Activated CD8-positive, alpha-beta T cell treated with anti-CD3 and anti-CD28 coated beads for 36 hours (primary cell): Measurements from ENCODE around the gene SNCG. TPM values are rescaled to one million over a fixed set of nuclear protein-coding genes. Genes with fewer than 3 reads are reported as not detected.
A peak's percentile ranks its signal among the peaks of the same experiment; 100 is the strongest.

Experiments
- ATAC-seq: fragments of 200-7000 bp; cut with Tn5 transposase; one replicate; pipeline ENCODE4 v1.10.0; 2021; ENCODE audit warnings: mild to moderate bottlenecking, moderate library complexity
- CTCF ChIA-PET: fragments of 350-600 bp; sonication (Branson Sonifier 250); formaldehyde crosslinking; loops from one replicate; lab custom pipeline; 2021; ENCODE audit warnings: antibody characterized with exemption; lab: Charles Lee
- POLR2A ChIA-PET: fragments of 350-600 bp; sonication (Branson Sonifier 250); formaldehyde crosslinking; loops from one replicate; lab custom pipeline; 2021; ENCODE audit warnings: antibody characterized with exemption; lab: Charles Lee
- DNase-seq: peaks from one replicate; pipeline ENCODE4 v3.0.0-alpha.2; 2020
- H3K27ac Mint-ChIP-seq: one replicate; pipeline ENCODE4 v1.8.0; 2021; ENCODE audit warnings: mild to moderate bottlenecking, mixed read lengths
- H3K27me3 Mint-ChIP-seq: one replicate; pipeline ENCODE4 v1.8.0; 2021; ENCODE audit warnings: mixed read lengths
- H3K36me3 Mint-ChIP-seq: one replicate; pipeline ENCODE4 v1.8.0; 2021; ENCODE audit warnings: low read depth, mixed read lengths
- H3K4me1 Mint-ChIP-seq: one replicate; pipeline ENCODE4 v1.8.0; 2021; ENCODE audit warnings: low read depth, mixed read lengths
- H3K4me3 Mint-ChIP-seq: one replicate; pipeline ENCODE4 v1.8.0; 2021; ENCODE audit warnings: mild to moderate bottlenecking, moderate library complexity, mixed read lengths
- H3K9me3 Mint-ChIP-seq: one replicate; pipeline ENCODE4 v1.8.0; 2021; ENCODE audit warnings: mixed read lengths
- intact Hi-C: fragments of 100-400 bp; cut with micrococcal nuclease; formaldehyde crosslinking; loops from one replicate; pipeline ENCODE4 v1.10.0; 2022
- total RNA-seq, 2 experiments: library from RNA; stranded (reverse); gene quantifications; one replicate each; pipeline ENCODE4 v1.2.3, GENCODE V29; 2021
- TF ChIP-seq, protein P1 (sequence below): fragments of 200-600 bp; IDR thresholded peaks from one replicate; pipeline ENCODE4 v1.8.0; 2022; ENCODE audit warnings: antibody characterized with exemption, mild to moderate bottlenecking

The SNCG gene
- total RNA-seq, 2 experiments from 2014 or later, result not detected

GRCh38 chr10:86941991-86942421 lies 16.4 kb upstream of the SNCG start:
- TF ChIP-seq, protein P1, sequence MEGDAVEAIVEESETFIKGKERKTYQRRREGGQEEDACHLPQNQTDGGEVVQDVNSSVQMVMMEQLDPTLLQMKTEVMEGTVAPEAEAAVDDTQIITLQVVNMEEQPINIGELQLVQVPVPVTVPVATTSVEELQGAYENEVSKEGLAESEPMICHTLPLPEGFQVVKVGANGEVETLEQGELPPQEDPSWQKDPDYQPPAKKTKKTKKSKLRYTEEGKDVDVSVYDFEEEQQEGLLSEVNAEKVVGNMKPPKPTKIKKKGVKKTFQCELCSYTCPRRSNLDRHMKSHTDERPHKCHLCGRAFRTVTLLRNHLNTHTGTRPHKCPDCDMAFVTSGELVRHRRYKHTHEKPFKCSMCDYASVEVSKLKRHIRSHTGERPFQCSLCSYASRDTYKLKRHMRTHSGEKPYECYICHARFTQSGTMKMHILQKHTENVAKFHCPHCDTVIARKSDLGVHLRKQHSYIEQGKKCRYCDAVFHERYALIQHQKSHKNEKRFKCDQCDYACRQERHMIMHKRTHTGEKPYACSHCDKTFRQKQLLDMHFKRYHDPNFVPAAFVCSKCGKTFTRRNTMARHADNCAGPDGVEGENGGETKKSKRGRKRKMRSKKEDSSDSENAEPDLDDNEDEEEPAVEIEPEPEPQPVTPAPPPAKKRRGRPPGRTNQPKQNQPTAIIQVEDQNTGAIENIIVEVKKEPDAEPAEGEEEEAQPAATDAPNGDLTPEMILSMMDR, result no peak
- POLR2A ChIA-PET, result no interaction called here
- DNase-seq (no peak), ATAC-seq (no peak)
- H3K27ac Mint-ChIP-seq, result no peak overlapping the region
- no peak overlapping the region for H3K4me3 Mint-ChIP-seq
- no peaks in the 10 kb centered on the region for H3K9me3 Mint-ChIP-seq
- no peaks in the 10 kb centered on the region for H3K4me1 Mint-ChIP-seq
- CTCF ChIA-PET, result interaction anchor here (4.1 kb wide), 1 partner anchor 17 kb away, joined by 30 read pairs; the partner anchor contains the start of genes MMRN2 and SNCG
- no peaks in the 10 kb centered on the region for H3K27me3 Mint-ChIP-seq
- no peaks in the 10 kb centered on the region for H3K36me3 Mint-ChIP-seq
- intact Hi-C loops, result no loop called here

DNA sequence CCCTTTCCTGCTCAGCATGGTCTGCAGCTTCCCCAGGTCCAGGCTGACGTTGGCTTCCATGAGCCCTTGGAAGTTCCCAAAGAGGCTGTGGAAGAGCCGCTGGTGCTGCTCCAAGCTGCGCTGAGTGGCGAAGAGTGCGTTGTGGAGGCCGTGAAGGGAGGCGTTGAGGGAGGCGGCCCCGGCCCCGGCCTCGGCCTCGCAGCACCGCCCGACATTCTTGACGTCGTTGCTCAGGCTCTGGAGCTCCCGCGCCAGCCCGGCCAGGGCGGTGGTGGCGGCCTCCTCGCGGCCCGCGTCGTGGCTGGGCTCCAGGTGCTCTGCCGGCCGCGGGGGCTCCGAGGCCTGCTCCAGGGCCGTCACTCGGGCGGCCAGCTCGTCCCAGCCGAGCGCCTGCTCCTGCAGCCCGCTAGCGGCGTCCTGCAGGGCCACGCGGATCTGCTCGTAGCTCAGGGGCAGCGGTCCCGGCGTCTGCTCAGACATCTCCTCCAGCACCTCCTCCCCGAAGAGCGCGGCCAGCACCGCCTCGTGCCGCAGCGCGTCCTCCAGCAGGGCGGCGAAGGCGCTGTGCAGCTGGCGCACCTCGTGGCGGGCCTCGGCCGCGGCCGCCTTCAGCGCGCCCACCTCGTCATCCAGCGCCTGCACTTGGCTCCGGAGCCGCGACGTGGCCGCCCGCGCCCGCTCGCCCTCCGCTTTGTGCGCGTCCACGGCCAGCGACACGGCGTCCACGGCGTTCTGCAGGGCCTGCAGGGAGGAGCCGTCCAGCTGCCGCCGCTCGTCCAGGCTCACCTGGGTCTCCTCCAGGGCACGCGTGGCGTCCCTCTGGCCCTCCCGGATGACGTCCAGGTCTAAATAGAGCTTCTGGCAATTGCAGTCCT lies 15.7 kb upstream of the SNCG start:
- Mint-ChIP-seq H3K4me1 (no peaks in the 10 kb centered on the region), H3K4me3 (no peak overlapping the region), H3K36me3 (no peaks in the 10 kb centered on the region), H3K9me3 (no peaks in the 10 kb centered on the region), H3K27me3 (no peaks in the 10 kb centered on the region), H3K27ac (no peak overlapping the region)
- TF ChIP-seq, protein P1, result no peak
- intact Hi-C loops, result no loop called here
- no peak for DNase-seq
- CTCF ChIA-PET, result interaction anchor here (4.1 kb wide), 1 partner anchor 16 kb away, joined by 30 read pairs; the partner anchor contains the start of genes MMRN2 and SNCG
- POLR2A ChIA-PET, result no interaction called here
- ATAC-seq, result no peak

DNA sequence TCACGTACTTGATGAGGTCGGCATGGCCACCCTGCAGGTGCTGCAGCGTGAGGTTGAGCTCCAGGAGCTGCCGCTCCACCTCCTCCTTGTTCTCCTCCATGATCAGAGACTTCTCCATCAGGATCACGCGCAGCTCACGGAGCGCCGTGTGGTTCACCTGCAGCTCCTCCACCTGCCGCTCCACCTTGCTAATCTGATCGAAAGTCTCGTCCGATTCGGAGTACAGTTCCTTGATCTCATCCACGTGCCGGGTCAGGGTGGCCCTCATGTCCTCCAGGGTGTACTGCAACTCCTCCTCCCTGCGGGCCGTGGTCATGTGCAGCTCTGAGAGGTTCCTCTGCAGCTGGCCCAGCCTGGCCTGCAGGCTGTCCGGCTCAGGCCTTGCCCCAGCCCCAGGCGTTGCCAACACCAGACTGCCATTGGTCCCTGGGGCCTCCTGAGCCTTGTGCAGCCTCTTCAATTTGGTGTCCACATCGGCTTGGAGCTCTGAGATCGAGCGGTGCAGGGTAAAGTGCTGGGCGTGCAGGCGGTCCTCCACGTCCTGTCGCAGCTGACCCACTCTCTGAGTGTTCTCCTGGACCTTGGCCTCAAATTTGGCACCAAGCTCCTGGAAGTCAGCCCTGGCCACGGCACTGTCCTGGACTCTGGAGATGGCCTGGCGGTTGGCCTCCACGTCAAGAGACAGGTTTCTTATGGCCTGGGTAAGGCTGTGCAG lies 14.9 kb upstream of the SNCG start:
- intact Hi-C loops, result no loop called here
- H3K27me3 Mint-ChIP-seq, result no peaks in the 10 kb centered on the region
- DNase-seq, result no peak
- H3K27ac Mint-ChIP-seq, result no peak overlapping the region
- H3K36me3 Mint-ChIP-seq, result no peaks in the 10 kb centered on the region
- H3K4me1 Mint-ChIP-seq, result no peaks in the 10 kb centered on the region
- H3K4me3 Mint-ChIP-seq, result no peak overlapping the region
- POLR2A ChIA-PET, result no interaction called here
- CTCF ChIA-PET, result no interaction called here
- TF ChIP-seq, protein P1, result no peak
- ATAC-seq, result no peak
- no peaks in the 10 kb centered on the region for H3K9me3 Mint-ChIP-seq

- Mint-ChIP-seq H3K27me3 (no peaks in the 10 kb centered on the region), H3K27ac (no peak overlapping the region), H3K4me1 (no peaks in the 10 kb centered on the region), H3K9me3 (no peaks in the 10 kb centered on the region), H3K4me3 (no peak overlapping the region), H3K36me3 (no peaks in the 10 kb centered on the region)
- DNase-seq (no peak), ATAC-seq (no peak)
- intact Hi-C loops, result no loop called here
- ChIA-PET CTCF (no interaction called here), POLR2A (no interaction called here)
- TF ChIP-seq, protein P1, result no peak
Measured at GRCh38 chr10:86944031-86944419, 14.4 kb upstream of the SNCG start.

DNA sequence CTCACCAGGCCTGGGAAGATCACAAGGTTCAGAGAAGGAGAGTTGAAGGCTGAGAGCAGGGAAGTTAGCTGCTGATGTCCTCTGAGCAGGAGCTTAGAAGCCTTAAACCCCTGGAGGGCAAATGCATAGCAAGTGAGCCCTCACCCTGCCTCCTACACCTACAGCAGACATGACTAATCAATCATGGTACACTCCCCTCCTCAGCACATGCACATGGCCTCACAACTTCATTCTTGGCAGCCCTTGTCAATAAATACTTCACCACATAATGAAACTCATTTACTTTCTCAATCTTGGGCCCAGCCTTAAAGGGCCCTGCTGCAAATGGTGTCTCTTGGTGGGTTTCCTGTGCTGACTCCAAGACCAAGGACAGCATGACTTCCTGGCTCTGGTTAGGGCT lies 13.9 kb upstream of the SNCG start:
- Mint-ChIP-seq H3K27me3 (no peaks in the 10 kb centered on the region), H3K27ac (no peak overlapping the region), H3K9me3 (no peaks in the 10 kb centered on the region), H3K36me3 (no peaks in the 10 kb centered on the region), H3K4me1 (no peaks in the 10 kb centered on the region), H3K4me3 (no peak overlapping the region)
- DNase-seq (no peak), ATAC-seq (peak; percentile 28)
- ChIA-PET POLR2A (no interaction called here), CTCF (no interaction called here)
- intact Hi-C loops, result no loop called here
- TF ChIP-seq, protein P1, result no peak
